ENCODE data around the gene TSSC4.
"Not testable (repeated sequence)": the region's sequence is repeated elsewhere in the genome, so short reads cannot be mapped to it uniquely, and the experiment has no call there.

TSSC4 gene

GRCh38 chr11:2400069-2400761 is at the start of gene TSSC4:
TSSC4 (plus strand) TSS chr11:2400750; CDS start chr11:2402634, 1,884 bp downstream.
- peak within 1 kb of the TSS; percentile 76 for H3K4me3 ChIP-seq (ENCODE audit: low read depth, low read length)
- in situ Hi-C loops (cut with HindIII; ENCODE audit: low sequenced_read_pairs): no loop called here
- peak; percentile 98 for TF ChIP-seq CTCF (IDR thresholded peaks at IDR 0.05; ENCODE audit: low read depth, low read length, missing control alignments)
- DNase-seq (ENCODE audit: low read depth): peak; percentile 100

- TF ChIP-seq CTCF (IDR thresholded peaks at IDR 0.05; ENCODE audit: low read depth, low read length, missing control alignments): no peak
- no peak for DNase-seq (ENCODE audit: low read depth)
- in situ Hi-C loops (cut with HindIII; ENCODE audit: low sequenced_read_pairs): no loop called here
- no peak overlapping the region for H3K4me3 ChIP-seq (ENCODE audit: low read depth, low read length)
Measured at GRCh38 chr11:2351701-2352100, 48.8 kb upstream of the TSSC4 start.

- in situ Hi-C loops (cut with HindIII; ENCODE audit: low sequenced_read_pairs): no loop called here
- no peak for DNase-seq (ENCODE audit: low read depth)
- no peak for TF ChIP-seq CTCF (IDR thresholded peaks at IDR 0.05; ENCODE audit: low read depth, low read length, missing control alignments)
- no peak overlapping the region for H3K4me3 ChIP-seq (ENCODE audit: low read depth, low read length)
Measured at GRCh38 chr11:2352420-2352819, 48.1 kb upstream of the TSSC4 start.

- no peak for DNase-seq (ENCODE audit: low read depth)
- in situ Hi-C loops (cut with HindIII; ENCODE audit: low sequenced_read_pairs): no loop called here
- no peak for TF ChIP-seq CTCF (IDR thresholded peaks at IDR 0.05; ENCODE audit: low read depth, low read length, missing control alignments)
- H3K4me3 ChIP-seq (ENCODE audit: low read depth, low read length): no peak overlapping the region
Measured at GRCh38 chr11:2355000-2355644, 45.4 kb upstream of the TSSC4 start.

- TF ChIP-seq CTCF (IDR thresholded peaks at IDR 0.05; ENCODE audit: low read depth, low read length, missing control alignments): no peak
- DNase-seq (ENCODE audit: low read depth): no peak
- no peak overlapping the region for H3K4me3 ChIP-seq (ENCODE audit: low read depth, low read length)
- in situ Hi-C loops (cut with HindIII; ENCODE audit: low sequenced_read_pairs): no loop called here
Measured at GRCh38 chr11:2357246-2357645, 43.3 kb upstream of the TSSC4 start.

- in situ Hi-C loops (cut with HindIII; ENCODE audit: low sequenced_read_pairs); H3K4me3 ChIP-seq (ENCODE audit: low read depth, low read length); DNase-seq (ENCODE audit: low read depth): not testable (repeated sequence)
Measured at GRCh38 chr11:2357651-2358050, 42.9 kb upstream of the TSSC4 start.

- in situ Hi-C loops (cut with HindIII; ENCODE audit: low sequenced_read_pairs): no loop called here
- no peak overlapping the region for H3K4me3 ChIP-seq (ENCODE audit: low read depth, low read length)
- TF ChIP-seq CTCF (IDR thresholded peaks at IDR 0.05; ENCODE audit: low read depth, low read length, missing control alignments): no peak
- no peak for DNase-seq (ENCODE audit: low read depth)
Measured at GRCh38 chr11:2358754-2359442, 41.7 kb upstream of the TSSC4 start.

Data from astrocyte of the cerebellum (primary cell).